Measurements from ENCODE around the gene DLGAP4.

The DLGAP4 gene

GRCh38 chr20:36275011-36275410 lies 31.1 kb upstream of the DLGAP4 start:
- DNase-seq, result no peak

- DNase-seq, result no peak
These were observed 30.5 kb upstream of the DLGAP4 start for GRCh38 chr20:36275441-36276189.

GRCh38 chr20:36277546-36277945 lies 28.6 kb upstream of the DLGAP4 start:
- DNase-seq, result no peak

- DNase-seq, result no peak
These were observed 26.8 kb upstream of the DLGAP4 start for GRCh38 chr20:36279362-36279761.

- no peak for DNase-seq
These were observed 26.4 kb upstream of the DLGAP4 start for GRCh38 chr20:36279776-36280175.

- DNase-seq, result no peak
These were observed 24.3 kb upstream of the DLGAP4 start for GRCh38 chr20:36281785-36282380.

- no peak for DNase-seq
These were observed 21.4 kb upstream of the DLGAP4 start for GRCh38 chr20:36284751-36285150.

GRCh38 chr20:36285746-36286447 lies 20.2 kb upstream of the DLGAP4 start:
- DNase-seq, result no peak

- DNase-seq, result no peak
These were observed 8.5 kb upstream of the DLGAP4 start for GRCh38 chr20:36297656-36298055.

- DNase-seq, result no peak
These were observed 8.1 kb upstream of the DLGAP4 start for GRCh38 chr20:36298061-36298460.

GRCh38 chr20:36298795-36299339 lies 7.3 kb upstream of the DLGAP4 start:
- DNase-seq, result no peak

GRCh38 chr20:36299459-36299858 lies 6.7 kb upstream of the DLGAP4 start:
- no peak for DNase-seq

- no peak for DNase-seq
These were observed 4.6 kb upstream of the DLGAP4 start for GRCh38 chr20:36301359-36302119.

- DNase-seq, result no peak
These were observed 3.0 kb upstream of the DLGAP4 start for GRCh38 chr20:36303020-36303595.

GRCh38 chr20:36303831-36304230 lies 2.3 kb upstream of the DLGAP4 start:
- DNase-seq, result no peak

- DNase-seq, result no peak
These were observed 1.2 kb upstream of the DLGAP4 start for GRCh38 chr20:36304786-36305495.

GRCh38 chr20:36306553-36307411 lies 643 bp downstream of the DLGAP4 start:
- no peak for DNase-seq

GRCh38 chr20:36307412-36308325 lies 1.5 kb downstream of the DLGAP4 start:
- DNase-seq, result no peak

GRCh38 chr20:36308353-36308752 lies 2.2 kb downstream of the DLGAP4 start:
- DNase-seq, result no peak

GRCh38 chr20:36308986-36309385 lies 2.8 kb downstream of the DLGAP4 start:
- no peak for DNase-seq

Data from fibroblast of skin of back (primary cell).